ENCODE data around the gene KCTD15. TPM values are rescaled to one million over a fixed set of nuclear protein-coding genes. Genes with fewer than 3 reads are reported as not detected.

The KCTD15 gene
- total RNA-seq, 1 donor, result 55.7 TPM

DNA sequence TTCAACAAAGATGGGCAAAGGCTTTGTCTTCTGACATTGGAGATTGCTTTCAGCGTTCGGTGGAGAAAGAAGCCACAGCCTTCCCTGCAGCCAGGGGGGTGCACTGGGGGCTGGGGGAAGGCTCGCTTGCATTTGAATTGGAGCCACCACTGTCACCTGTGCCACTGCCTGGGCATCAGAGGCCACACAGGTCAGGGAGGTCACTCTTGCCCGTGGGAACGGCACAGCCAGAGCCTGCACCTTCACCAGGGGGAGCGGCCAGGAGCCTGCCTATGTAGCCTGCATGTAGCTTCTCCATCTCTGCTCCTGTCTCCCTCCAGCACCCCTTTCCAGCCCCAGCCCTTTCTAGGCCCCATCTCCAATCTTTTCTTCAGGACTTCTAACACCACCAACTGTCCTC is 43.7 kb upstream of the KCTD15 start:
- peaks cover 7% of the 10 kb centered on the region for H3K27me3 ChIP-seq (ENCODE audit: insufficient read depth, low read length)

DNA sequence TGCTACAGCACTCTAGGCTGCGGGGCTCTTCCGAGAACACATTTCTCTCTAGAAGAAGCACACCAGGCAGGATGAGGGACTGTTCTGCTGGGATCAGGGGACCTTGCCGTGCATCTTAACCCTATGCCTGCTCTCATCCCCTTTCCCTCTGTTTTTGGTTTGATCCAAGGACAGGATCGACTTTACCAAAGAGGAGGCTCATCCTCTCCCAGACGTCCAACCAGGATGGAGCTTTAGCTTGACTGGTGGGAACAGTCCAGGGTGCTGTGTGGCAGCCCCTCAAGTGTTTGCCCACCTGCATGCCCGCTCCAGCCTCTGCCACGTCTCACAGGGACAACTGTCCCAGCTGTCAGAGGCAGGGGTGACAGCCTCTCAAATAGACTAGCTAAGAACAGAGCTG is 42.3 kb upstream of the KCTD15 start:
- Histone ChIP-seq H3K4me3 (ENCODE audit: insufficient read depth, low read length) (no peak overlapping the region), H3K27me3 (ENCODE audit: insufficient read depth, low read length) (peaks cover 7% of the 10 kb centered on the region), H3K27ac (ENCODE audit: low read depth, low read length) (no peak overlapping the region), H4K20me1 (ENCODE audit: insufficient read depth, low read length) (no peaks in the 10 kb centered on the region), H2AFZ (ENCODE audit: low read length) (no peak overlapping the region), H3K4me2 (ENCODE audit: insufficient read depth, low read length) (no peak overlapping the region), H3K79me2 (ENCODE audit: insufficient read depth, low read length) (no peaks in the 10 kb centered on the region), H3K36me3 (ENCODE audit: insufficient read depth, low read length) (no peaks in the 10 kb centered on the region), H3K4me1 (ENCODE audit: insufficient read depth, low read length) (no peaks in the 10 kb centered on the region), H3K9me3 (ENCODE audit: low read depth, low read length) (no peaks in the 10 kb centered on the region)
- peak; percentile 56 for DNase-seq (ENCODE audit: insufficient read length, low spot score, missing footprints)
- TF ChIP-seq, protein P1, sequence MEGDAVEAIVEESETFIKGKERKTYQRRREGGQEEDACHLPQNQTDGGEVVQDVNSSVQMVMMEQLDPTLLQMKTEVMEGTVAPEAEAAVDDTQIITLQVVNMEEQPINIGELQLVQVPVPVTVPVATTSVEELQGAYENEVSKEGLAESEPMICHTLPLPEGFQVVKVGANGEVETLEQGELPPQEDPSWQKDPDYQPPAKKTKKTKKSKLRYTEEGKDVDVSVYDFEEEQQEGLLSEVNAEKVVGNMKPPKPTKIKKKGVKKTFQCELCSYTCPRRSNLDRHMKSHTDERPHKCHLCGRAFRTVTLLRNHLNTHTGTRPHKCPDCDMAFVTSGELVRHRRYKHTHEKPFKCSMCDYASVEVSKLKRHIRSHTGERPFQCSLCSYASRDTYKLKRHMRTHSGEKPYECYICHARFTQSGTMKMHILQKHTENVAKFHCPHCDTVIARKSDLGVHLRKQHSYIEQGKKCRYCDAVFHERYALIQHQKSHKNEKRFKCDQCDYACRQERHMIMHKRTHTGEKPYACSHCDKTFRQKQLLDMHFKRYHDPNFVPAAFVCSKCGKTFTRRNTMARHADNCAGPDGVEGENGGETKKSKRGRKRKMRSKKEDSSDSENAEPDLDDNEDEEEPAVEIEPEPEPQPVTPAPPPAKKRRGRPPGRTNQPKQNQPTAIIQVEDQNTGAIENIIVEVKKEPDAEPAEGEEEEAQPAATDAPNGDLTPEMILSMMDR (IDR thresholded peaks at IDR 0.05; ENCODE audit: extremely low read depth, low read depth, low read length), result no peak

More for the DNA sequence above, 43.7 kb upstream of the KCTD15 start:
- Histone ChIP-seq H3K79me2 (ENCODE audit: insufficient read depth, low read length) (no peaks in the 10 kb centered on the region), H3K4me3 (ENCODE audit: insufficient read depth, low read length) (no peak overlapping the region), H3K4me2 (ENCODE audit: insufficient read depth, low read length) (no peak overlapping the region), H3K27ac (ENCODE audit: low read depth, low read length) (no peak overlapping the region), H4K20me1 (ENCODE audit: insufficient read depth, low read length) (no peaks in the 10 kb centered on the region), H3K4me1 (ENCODE audit: insufficient read depth, low read length) (no peaks in the 10 kb centered on the region), H2AFZ (ENCODE audit: low read length) (no peak overlapping the region), H3K9me3 (ENCODE audit: low read depth, low read length) (no peaks in the 10 kb centered on the region), H3K36me3 (ENCODE audit: insufficient read depth, low read length) (no peaks in the 10 kb centered on the region)
- TF ChIP-seq, protein P1 (IDR thresholded peaks at IDR 0.05; ENCODE audit: extremely low read depth, low read depth, low read length), result no peak
- DNase-seq (ENCODE audit: insufficient read length, low spot score, missing footprints), result peak; percentile 67

DNA sequence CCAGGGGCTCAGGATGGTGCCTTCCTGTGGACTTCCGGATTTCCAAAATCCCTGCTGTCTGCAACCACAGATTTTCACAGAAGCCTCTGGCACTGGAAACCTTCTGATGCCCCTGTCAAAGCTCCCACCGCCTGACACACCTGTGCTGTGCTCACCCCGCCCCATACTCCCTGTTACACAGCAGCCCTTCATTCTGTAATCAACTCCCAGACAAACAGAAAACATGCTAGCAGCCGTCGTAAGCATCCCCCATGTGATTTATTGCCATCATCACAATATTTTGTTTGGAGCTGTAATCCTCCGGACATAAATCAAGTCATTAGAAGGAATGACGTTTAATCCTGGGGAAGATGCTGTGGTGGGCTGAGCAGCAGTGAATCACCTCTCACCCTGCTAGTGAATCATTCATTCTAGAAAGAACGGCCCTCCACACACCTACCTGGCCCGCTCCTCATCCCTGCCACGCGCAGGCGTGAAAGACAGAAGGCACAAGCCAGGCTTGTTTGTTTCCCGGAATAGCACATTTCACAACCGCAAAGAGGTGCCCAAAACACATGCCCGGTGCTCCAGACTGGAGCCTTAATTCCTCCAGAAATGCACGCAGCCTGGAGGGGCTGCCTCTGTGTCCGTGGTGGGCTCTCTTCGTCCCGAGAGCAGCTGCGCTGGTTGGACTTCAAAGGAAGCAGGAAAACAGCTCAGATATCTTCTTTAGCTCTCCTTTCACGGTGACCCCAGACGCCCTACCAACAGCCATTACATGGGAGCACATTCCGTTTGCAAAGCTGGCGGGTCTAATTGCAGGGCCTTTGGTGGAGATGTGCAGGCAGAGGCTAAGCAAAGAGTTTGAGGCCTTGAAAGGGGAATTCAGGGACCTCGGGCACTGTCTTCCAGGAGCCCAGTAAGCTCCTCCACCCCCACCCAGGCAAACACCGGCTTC is 41.3 kb upstream of the KCTD15 start:
- Histone ChIP-seq H3K27me3 (ENCODE audit: insufficient read depth, low read length) (peaks cover 7% of the 10 kb centered on the region), H3K27ac (ENCODE audit: low read depth, low read length) (no peak overlapping the region), H3K4me3 (ENCODE audit: insufficient read depth, low read length) (no peak overlapping the region), H4K20me1 (ENCODE audit: insufficient read depth, low read length) (no peaks in the 10 kb centered on the region), H3K4me1 (ENCODE audit: insufficient read depth, low read length) (no peaks in the 10 kb centered on the region), H3K4me2 (ENCODE audit: insufficient read depth, low read length) (no peak overlapping the region), H3K9me3 (ENCODE audit: low read depth, low read length) (no peaks in the 10 kb centered on the region), H3K36me3 (ENCODE audit: insufficient read depth, low read length) (no peaks in the 10 kb centered on the region), H2AFZ (ENCODE audit: low read length) (no peak overlapping the region), H3K79me2 (ENCODE audit: insufficient read depth, low read length) (no peaks in the 10 kb centered on the region)
- TF ChIP-seq, protein P1 (IDR thresholded peaks at IDR 0.05; ENCODE audit: extremely low read depth, low read depth, low read length), result no peak
- DNase-seq (ENCODE audit: insufficient read length, low spot score, missing footprints), result peak; percentile 51

DNA sequence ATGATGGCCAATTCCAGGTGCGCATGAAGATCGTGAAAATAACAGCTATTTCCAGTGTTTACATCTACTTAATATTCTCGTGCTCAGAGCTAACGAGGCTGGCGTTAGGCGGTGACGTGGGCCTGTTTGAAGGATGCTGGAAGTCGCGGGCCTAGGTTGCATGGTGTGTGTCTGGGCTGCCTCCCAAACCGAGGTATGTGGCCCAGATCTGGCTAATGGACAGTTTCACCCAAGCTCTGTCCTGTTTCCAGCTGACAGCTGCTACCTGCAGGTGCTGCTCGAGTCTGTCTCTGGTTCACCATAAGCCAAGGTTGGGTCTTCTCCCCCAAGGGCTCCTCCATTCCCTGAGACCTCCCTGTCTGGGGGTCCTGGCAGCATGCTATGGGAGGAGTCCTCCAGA is 40.5 kb upstream of the KCTD15 start:
- no peak overlapping the region for H3K4me3 ChIP-seq (ENCODE audit: insufficient read depth, low read length)
- no peaks in the 10 kb centered on the region for H4K20me1 ChIP-seq (ENCODE audit: insufficient read depth, low read length)
- no peaks in the 10 kb centered on the region for H3K9me3 ChIP-seq (ENCODE audit: low read depth, low read length)
- H3K79me2 ChIP-seq (ENCODE audit: insufficient read depth, low read length), result no peaks in the 10 kb centered on the region
- H2AFZ ChIP-seq (ENCODE audit: low read length), result no peak overlapping the region
- peak; percentile 42 for DNase-seq (ENCODE audit: insufficient read length, low spot score, missing footprints)
- H3K36me3 ChIP-seq (ENCODE audit: insufficient read depth, low read length), result no peaks in the 10 kb centered on the region
- no peak overlapping the region for H3K27ac ChIP-seq (ENCODE audit: low read depth, low read length)
- no peak overlapping the region for H3K4me2 ChIP-seq (ENCODE audit: insufficient read depth, low read length)
- no peaks in the 10 kb centered on the region for H3K4me1 ChIP-seq (ENCODE audit: insufficient read depth, low read length)
- peaks cover 7% of the 10 kb centered on the region for H3K27me3 ChIP-seq (ENCODE audit: insufficient read depth, low read length)
- TF ChIP-seq, protein P1 (IDR thresholded peaks at IDR 0.05; ENCODE audit: extremely low read depth, low read depth, low read length), result no peak

Measured in osteoblast (primary cell).